ENCODE data around the gene TAF11L12.
"Not testable (repeated sequence)": the region's sequence is repeated elsewhere in the genome, so short reads cannot be mapped to it uniquely, and the experiment has no call there.

Gene TAF11L12

DNA sequence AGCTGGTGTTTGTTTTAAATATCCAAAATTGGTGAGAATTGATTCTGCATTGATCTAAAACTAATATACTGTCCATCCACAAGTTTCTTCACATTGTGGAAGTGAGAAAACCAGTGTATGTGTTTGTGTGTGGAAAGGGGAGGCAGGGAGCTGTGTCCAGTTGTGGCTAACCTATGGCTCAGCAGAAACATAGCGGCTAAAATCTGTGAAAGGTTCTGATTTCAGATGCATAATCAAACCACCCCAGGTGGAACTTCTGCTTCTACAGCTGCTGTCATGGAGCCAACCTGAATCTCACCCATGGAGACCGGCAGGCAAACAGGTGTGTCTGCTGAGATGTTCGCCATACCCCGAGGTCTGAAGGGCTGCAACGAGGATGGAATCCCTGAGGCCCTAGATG lies 24.0 kb downstream of the TAF11L12 start, which contains the start of gene TAF11L14:
TSS of gene TAF11L14 (plus strand) at position 301 of the 400 bp plus-strand sequence.
- Histone ChIP-seq H2AFZ (ENCODE audit: low read depth, low read length) (no peak within 1 kb of the TSS), H3K4me2 (ENCODE audit: low read length) (no peak within 1 kb of the TSS), H3K4me1 (ENCODE audit: low read length) (no peaks in the 10 kb centered on the region), H3K79me2 (ENCODE audit: low read length) (no peaks in the 10 kb centered on the region), H3K27me3 (ENCODE audit: low read depth, low read length) (no peaks in the 10 kb centered on the region), H4K20me1 (ENCODE audit: insufficient read depth, low read length) (no peaks in the 10 kb centered on the region), H3K9me3 (ENCODE audit: insufficient read depth, low read length) (no peaks in the 10 kb centered on the region), H3K4me3 (ENCODE audit: low read length) (no peak within 1 kb of the TSS), H3K36me3 (replicated peaks; ENCODE audit: low read depth, low read length) (no peaks in the 10 kb centered on the region), H3K9ac (ENCODE audit: low read length) (no peak within 1 kb of the TSS), H3K27ac (ENCODE audit: low read length) (no peak within 1 kb of the TSS)
- TF ChIP-seq EZH2phosphoT487 (IDR thresholded peaks at IDR 0.05; ENCODE audit: low read depth): no peak
- TF ChIP-seq, protein P1, sequence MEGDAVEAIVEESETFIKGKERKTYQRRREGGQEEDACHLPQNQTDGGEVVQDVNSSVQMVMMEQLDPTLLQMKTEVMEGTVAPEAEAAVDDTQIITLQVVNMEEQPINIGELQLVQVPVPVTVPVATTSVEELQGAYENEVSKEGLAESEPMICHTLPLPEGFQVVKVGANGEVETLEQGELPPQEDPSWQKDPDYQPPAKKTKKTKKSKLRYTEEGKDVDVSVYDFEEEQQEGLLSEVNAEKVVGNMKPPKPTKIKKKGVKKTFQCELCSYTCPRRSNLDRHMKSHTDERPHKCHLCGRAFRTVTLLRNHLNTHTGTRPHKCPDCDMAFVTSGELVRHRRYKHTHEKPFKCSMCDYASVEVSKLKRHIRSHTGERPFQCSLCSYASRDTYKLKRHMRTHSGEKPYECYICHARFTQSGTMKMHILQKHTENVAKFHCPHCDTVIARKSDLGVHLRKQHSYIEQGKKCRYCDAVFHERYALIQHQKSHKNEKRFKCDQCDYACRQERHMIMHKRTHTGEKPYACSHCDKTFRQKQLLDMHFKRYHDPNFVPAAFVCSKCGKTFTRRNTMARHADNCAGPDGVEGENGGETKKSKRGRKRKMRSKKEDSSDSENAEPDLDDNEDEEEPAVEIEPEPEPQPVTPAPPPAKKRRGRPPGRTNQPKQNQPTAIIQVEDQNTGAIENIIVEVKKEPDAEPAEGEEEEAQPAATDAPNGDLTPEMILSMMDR (IDR thresholded peaks at IDR 0.05; ENCODE audit: low read depth, low read length): no peak

DNA sequence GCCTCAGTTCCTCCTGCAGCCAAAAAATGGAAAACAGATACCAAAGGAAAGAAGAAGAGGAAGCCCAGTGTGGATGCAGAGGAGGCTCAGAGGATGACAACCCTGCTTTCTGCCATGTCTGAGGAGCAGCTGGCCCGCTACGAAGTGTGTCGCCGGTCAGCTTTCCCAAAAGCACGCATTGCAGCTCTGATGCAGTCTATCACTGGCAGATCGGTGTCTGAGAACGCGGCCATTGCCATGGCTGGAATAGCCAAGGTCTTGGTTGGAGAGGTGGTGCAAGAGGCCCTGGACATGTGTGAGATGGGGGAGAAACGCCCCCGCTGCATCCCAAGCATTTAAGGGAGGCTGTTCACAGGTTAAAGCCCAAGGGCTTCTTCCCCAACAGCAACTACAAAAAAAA lies 39.0 kb downstream of the TAF11L12 start:
- not testable (repeated sequence) for H3K9ac ChIP-seq (ENCODE audit: low read length); H4K20me1 ChIP-seq (ENCODE audit: insufficient read depth, low read length); H3K27me3 ChIP-seq (ENCODE audit: low read depth, low read length); H3K4me3 ChIP-seq (ENCODE audit: low read length); H3K36me3 ChIP-seq (replicated peaks; ENCODE audit: low read depth, low read length); H3K4me2 ChIP-seq (ENCODE audit: low read length); H3K79me2 ChIP-seq (ENCODE audit: low read length); H3K27ac ChIP-seq (ENCODE audit: low read length); H3K9me3 ChIP-seq (ENCODE audit: insufficient read depth, low read length); H3K4me1 ChIP-seq (ENCODE audit: low read length); H2AFZ ChIP-seq (ENCODE audit: low read depth, low read length)

DNA sequence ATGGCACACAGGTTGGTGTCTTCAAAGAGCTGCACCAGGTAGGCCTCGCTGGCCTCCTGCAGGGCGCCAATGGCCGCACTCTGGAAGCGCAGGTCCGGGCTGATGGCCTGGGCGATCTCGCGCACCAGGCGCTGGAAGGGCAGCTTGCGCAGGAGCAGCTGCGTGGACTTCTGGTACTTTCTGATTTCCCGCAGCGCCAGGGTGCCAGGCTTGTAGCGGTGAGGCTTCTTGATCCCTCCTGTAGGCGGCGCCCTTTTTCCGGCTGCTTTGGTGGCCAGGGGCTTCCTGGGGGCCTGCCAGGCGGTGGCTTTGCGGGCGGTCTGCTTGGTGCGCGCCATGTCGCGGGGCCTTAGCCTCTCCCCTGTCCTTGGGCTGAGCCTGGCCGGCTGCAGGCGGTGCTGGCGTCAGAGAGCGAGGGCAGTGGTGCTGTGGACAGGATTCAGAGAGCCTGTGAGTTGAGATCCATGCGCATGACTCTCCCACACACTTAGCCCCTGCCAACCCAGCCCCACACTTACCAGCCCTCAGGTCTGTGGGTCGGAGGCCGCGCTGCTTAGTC lies 45.1 kb downstream of the TAF11L12 start:
- not testable (repeated sequence) for H3K79me2 ChIP-seq (ENCODE audit: low read length); H3K27ac ChIP-seq (ENCODE audit: low read length); H3K9me3 ChIP-seq (ENCODE audit: insufficient read depth, low read length); H3K4me3 ChIP-seq (ENCODE audit: low read length); H3K27me3 ChIP-seq (ENCODE audit: low read depth, low read length); H3K36me3 ChIP-seq (replicated peaks; ENCODE audit: low read depth, low read length); H2AFZ ChIP-seq (ENCODE audit: low read depth, low read length); H4K20me1 ChIP-seq (ENCODE audit: insufficient read depth, low read length); H3K4me2 ChIP-seq (ENCODE audit: low read length); H3K4me1 ChIP-seq (ENCODE audit: low read length); H3K9ac ChIP-seq (ENCODE audit: low read length)

DNA sequence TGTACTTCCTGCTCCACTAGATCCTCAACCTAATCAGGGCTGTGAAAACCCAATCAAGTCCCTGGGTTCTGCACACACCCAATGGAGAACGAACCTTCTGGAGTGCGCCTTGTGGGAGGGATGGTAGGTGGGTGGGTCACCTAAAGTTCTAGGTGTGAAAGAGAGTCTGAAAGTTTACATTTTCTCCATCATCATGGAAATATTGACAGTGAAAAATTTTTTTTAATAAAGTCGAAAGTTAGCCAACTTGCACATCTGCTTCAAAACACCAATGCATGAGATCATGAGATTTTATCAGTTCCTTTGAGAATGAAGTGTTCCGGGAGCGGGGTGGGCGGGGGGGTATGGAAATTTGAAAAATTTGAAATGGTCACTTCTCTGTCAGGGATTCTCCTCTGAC lies 45.7 kb downstream of the TAF11L12 start:
- Histone ChIP-seq H3K79me2 (ENCODE audit: low read length) (no peaks in the 10 kb centered on the region), H3K4me2 (ENCODE audit: low read length) (no peak overlapping the region), H3K9ac (ENCODE audit: low read length) (no peak overlapping the region), H3K4me1 (ENCODE audit: low read length) (no peaks in the 10 kb centered on the region), H4K20me1 (ENCODE audit: insufficient read depth, low read length) (no peaks in the 10 kb centered on the region), H3K27me3 (ENCODE audit: low read depth, low read length) (no peaks in the 10 kb centered on the region), H3K36me3 (replicated peaks; ENCODE audit: low read depth, low read length) (no peaks in the 10 kb centered on the region), H3K9me3 (ENCODE audit: insufficient read depth, low read length) (no peaks in the 10 kb centered on the region), H3K4me3 (ENCODE audit: low read length) (no peak overlapping the region), H2AFZ (ENCODE audit: low read depth, low read length) (no peak overlapping the region), H3K27ac (ENCODE audit: low read length) (no peak overlapping the region)
- TF ChIP-seq, protein P1 (IDR thresholded peaks at IDR 0.05; ENCODE audit: low read depth, low read length): no peak
- TF ChIP-seq EZH2phosphoT487 (IDR thresholded peaks at IDR 0.05; ENCODE audit: low read depth): no peak

Data from OCI-LY3 (cell line).